ENCODE data around the gene LAMA2.

- TF ChIP-seq POLR2A (IDR thresholded peaks at IDR 0.05): no peak
- TF ChIP-seq CTCF (IDR thresholded peaks at IDR 0.05): no peak
These were observed 593.9 kb downstream of the LAMA2 start for GRCh38 chr6:129476810-129477209.
